A549 (cell line): ENCODE data around the gene UBE2H.

ENCODE experiments used
- BHLHE40 ChIP-seq: IDR thresholded peaks from 2 replicates; pipeline ENCODE4 v1.6.1; 2012; ENCODE audit warnings: low read depth, low read length, inconsistent platforms
- EP300 ChIP-seq, 2 experiments: fragments of >200 bp; sonication (Bioruptor Twin); formaldehyde crosslinking; IDR thresholded peaks; 2 replicates in 1 of 2; 3 replicates in 1 of 2; pipeline ENCODE4 v1.6.1; 2016 to 2017
- ESRRA ChIP-seq: fragments of 150-350 bp; IDR thresholded peaks from 2 replicates; pipeline ENCODE4 v1.6.1; 2014; ENCODE audit warnings: mild to moderate bottlenecking, low read length, borderline replicate concordance
- HDAC2 ChIP-seq: fragments of 200-600 bp; sonication (generic); IDR thresholded peaks from 2 replicates; pipeline ENCODE4 v1.6.1; 2016
- HOXB13 ChIP-seq: fragments of 250-450 bp; sonication (Bioruptor Pico); IDR thresholded peaks from 2 replicates; pipeline ENCODE4 v1.5.0; 2020; ENCODE audit warnings: low read depth, mild to moderate bottlenecking, moderate library complexity
- MAFK ChIP-seq: fragments of 450-650 bp; IDR thresholded peaks from 2 replicates; pipeline ENCODE4 v1.6.1; 2014; ENCODE audit not compliant: partially characterized antibody
- PBX3 ChIP-seq: IDR thresholded peaks from 2 replicates; pipeline ENCODE4 v1.6.1; 2012
- POLR2A ChIP-seq: IDR thresholded peaks from 2 replicates; pipeline ENCODE4 v1.6.1; 2012; ENCODE audit warnings: mild to moderate bottlenecking, low read length
- POLR2AphosphoS2 ChIP-seq: conservative IDR thresholded peaks from 2 replicates; pipeline ENCODE4 v1.6.1; 2012; ENCODE audit warnings: low read length, improper control_type of control experiment, inconsistent platforms
- RAD21 ChIP-seq, 2 experiments: fragments of >200 bp in 1 of 2; sonication (Bioruptor Twin) in 1 of 2; formaldehyde crosslinking in 1 of 2; IDR thresholded peaks in 1 of 2; conservative IDR thresholded peaks in 1 of 2; 2 replicates in 1 of 2; 3 replicates in 1 of 2; pipeline ENCODE4 v1.6.1; 2012 to 2018; ENCODE audit warnings: inconsistent platforms in 1 of 2
- TF ChIP-seq, protein P1 (sequence below): fragments of >200 bp; sonication (Bioruptor Twin); formaldehyde crosslinking; IDR thresholded peaks from 3 replicates; pipeline ENCODE4 v1.5.1; 2016

DNA sequence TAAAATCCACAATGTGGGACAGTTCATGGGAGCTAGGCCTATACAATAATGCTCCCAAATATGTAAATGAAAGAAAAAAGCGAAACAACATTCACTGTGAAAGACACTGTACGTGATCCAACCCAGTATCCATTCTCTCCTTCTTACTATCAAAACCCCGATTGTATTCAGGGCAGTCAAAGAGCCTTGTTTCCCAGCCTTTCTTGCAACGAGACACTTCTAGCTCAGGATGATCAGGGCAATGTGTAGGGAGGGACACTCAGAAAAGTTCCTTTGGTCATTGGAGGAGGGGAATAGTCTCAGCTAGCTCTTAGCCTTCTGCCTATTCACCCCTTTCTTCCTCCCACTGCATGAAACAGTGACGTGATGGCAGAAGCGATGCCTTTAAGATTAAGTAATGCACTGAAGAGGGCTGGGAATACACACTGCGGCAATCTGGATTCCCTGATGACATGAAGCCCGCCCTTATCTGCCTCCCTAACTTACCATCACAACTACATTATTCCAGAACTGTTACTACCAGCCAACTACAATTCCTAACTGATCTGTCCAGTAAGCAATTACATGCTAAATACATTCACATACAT lies 27.3 kb downstream of the UBE2H start:
- TF ChIP-seq, protein P1, sequence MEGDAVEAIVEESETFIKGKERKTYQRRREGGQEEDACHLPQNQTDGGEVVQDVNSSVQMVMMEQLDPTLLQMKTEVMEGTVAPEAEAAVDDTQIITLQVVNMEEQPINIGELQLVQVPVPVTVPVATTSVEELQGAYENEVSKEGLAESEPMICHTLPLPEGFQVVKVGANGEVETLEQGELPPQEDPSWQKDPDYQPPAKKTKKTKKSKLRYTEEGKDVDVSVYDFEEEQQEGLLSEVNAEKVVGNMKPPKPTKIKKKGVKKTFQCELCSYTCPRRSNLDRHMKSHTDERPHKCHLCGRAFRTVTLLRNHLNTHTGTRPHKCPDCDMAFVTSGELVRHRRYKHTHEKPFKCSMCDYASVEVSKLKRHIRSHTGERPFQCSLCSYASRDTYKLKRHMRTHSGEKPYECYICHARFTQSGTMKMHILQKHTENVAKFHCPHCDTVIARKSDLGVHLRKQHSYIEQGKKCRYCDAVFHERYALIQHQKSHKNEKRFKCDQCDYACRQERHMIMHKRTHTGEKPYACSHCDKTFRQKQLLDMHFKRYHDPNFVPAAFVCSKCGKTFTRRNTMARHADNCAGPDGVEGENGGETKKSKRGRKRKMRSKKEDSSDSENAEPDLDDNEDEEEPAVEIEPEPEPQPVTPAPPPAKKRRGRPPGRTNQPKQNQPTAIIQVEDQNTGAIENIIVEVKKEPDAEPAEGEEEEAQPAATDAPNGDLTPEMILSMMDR = no peak
- no peak for TF ChIP-seq ESRRA
- TF ChIP-seq POLR2AphosphoS2 = no peak
- TF ChIP-seq EP300 (IDR thresholded peaks at IDR 0.05) = no peak
- TF ChIP-seq HOXB13 (CRISPR knock-in tag) = no peak
- no peak for TF ChIP-seq MAFK
- TF ChIP-seq RAD21 (conservative IDR thresholded peaks at IDR 0.05 in 1 of 2, IDR thresholded peaks at IDR 0.05 in 1 of 2) = no peak
- no peak for TF ChIP-seq HDAC2
- no peak for TF ChIP-seq POLR2A
- no peak for TF ChIP-seq BHLHE40
- no peak for TF ChIP-seq PBX3
